Esophagus muscularis mucosa (tissue), 4 donors: ENCODE data around the gene KATNAL2.

Experiments
- EP300 ChIP-seq: sonication (generic); formaldehyde crosslinking; IDR thresholded peaks from one replicate; pipeline ENCODE4 v1.6.1; 2017; ENCODE audit warnings: antibody characterized with exemption
- POLR2A ChIP-seq: fragments of 450-650 bp; IDR thresholded peaks from one replicate; pipeline ENCODE4 v1.6.1; 2017; ENCODE audit warnings: antibody characterized with exemption, moderate library complexity, mild to moderate bottlenecking, low read depth
- POLR2AphosphoS5 ChIP-seq, 2 donors: sonication (generic); formaldehyde crosslinking; IDR thresholded peaks; one replicate each; pipeline ENCODE4 v1.6.1; 2017; ENCODE audit warnings: antibody characterized with exemption in 2 of 2
- TF ChIP-seq, protein P1 (sequence below), 3 experiments: fragments of 200-600 bp in 2 of 3; fragments of 450-650 bp in 1 of 3; sonication (generic) in 2 of 3; IDR thresholded peaks; one replicate each; pipeline ENCODE4 v1.5.1; 2017 to 2019; ENCODE audit warnings: antibody characterized with exemption in 3 of 3, mild to moderate bottlenecking in 2 of 3, moderate library complexity in 1 of 3

DNA sequence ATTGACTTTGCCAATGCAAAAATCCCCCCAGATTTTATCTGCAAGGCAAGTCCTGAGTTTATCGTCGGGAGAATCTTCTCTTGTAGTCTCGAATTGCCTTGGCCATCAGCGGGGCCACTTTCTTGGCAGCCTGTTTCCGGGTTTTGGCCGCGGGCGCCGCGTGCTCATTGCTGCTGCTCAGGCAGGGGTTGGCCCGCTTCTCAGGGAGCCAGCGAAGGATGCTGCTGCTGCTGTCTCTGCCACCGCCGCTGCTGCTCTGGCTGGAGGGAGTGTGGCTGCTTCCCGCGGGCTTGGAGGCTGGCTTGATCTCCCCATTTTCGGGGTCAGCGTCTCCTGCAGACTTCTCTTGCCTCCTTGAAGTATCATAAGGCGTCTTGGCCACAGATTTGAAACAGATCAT is 115.5 kb downstream of the KATNAL2 start:
- TF ChIP-seq, protein P1, sequence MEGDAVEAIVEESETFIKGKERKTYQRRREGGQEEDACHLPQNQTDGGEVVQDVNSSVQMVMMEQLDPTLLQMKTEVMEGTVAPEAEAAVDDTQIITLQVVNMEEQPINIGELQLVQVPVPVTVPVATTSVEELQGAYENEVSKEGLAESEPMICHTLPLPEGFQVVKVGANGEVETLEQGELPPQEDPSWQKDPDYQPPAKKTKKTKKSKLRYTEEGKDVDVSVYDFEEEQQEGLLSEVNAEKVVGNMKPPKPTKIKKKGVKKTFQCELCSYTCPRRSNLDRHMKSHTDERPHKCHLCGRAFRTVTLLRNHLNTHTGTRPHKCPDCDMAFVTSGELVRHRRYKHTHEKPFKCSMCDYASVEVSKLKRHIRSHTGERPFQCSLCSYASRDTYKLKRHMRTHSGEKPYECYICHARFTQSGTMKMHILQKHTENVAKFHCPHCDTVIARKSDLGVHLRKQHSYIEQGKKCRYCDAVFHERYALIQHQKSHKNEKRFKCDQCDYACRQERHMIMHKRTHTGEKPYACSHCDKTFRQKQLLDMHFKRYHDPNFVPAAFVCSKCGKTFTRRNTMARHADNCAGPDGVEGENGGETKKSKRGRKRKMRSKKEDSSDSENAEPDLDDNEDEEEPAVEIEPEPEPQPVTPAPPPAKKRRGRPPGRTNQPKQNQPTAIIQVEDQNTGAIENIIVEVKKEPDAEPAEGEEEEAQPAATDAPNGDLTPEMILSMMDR (IDR thresholded peaks at IDR 0.05): no peak
- TF ChIP-seq POLR2A (no peak), EP300 (no peak), POLR2AphosphoS5 (IDR thresholded peaks at IDR 0.05) (no peak)
